Naive thymus-derived CD8-positive, alpha-beta T cell (primary cell): Measurements from ENCODE around the gene GPD1L. TPM values are rescaled to one million over a fixed set of nuclear protein-coding genes. Genes with fewer than 3 reads are reported as not detected.
A peak's percentile ranks its signal among the peaks of the same experiment; 100 is the strongest.
"Not testable (repeated sequence)": the region's sequence is repeated elsewhere in the genome, so short reads cannot be mapped to it uniquely, and the experiment has no call there.

Source experiments
- ATAC-seq, 2 donors: fragments of 150-1000 bp; cut with Tn5 transposase in 1 of 2; sonication (Bioruptor Pico), chemical (Tn5 transposase) in 1 of 2; 1 replicate in 1 of 2; 2 replicates in 1 of 2; pipeline ENCODE4 v1.10.0; 2021; ENCODE audit warnings: mild to moderate bottlenecking in 2 of 2, moderate library complexity in 2 of 2
- POLR2A ChIA-PET: fragments of 350-600 bp; sonication (Branson Sonifier 250); formaldehyde crosslinking; loops from one replicate; lab custom pipeline; 2021; ENCODE audit warnings: antibody characterized with exemption; lab: Charles Lee
- DNase-seq, 10 donors: peaks; one replicate each; pipeline versions ENCODE4 v3.0.0 to v3.0.0-alpha.2; 2020 to 2022
- H3K27ac Mint-ChIP-seq, 10 donors: one replicate each; pipeline ENCODE4 v1.8.0; 2020 to 2022; ENCODE audit warnings: mild to moderate bottlenecking in 10 of 10, mixed read lengths in 10 of 10, moderate library complexity in 4 of 10, inconsistent platforms in 1 of 10
- H3K27me3 Mint-ChIP-seq, 5 donors: one replicate each; pipeline ENCODE4 v1.8.0; 2021 to 2022; ENCODE audit warnings: mixed read lengths in 5 of 5
- H3K36me3 Mint-ChIP-seq, 3 donors: one replicate each; pipeline ENCODE4 v1.8.0; 2020 to 2022; ENCODE audit warnings: mixed read lengths in 3 of 3, mild to moderate bottlenecking in 2 of 3, inconsistent platforms in 1 of 3
- H3K4me1 Mint-ChIP-seq, 4 donors: one replicate each; pipeline ENCODE4 v1.8.0; 2021 to 2022; ENCODE audit warnings: mixed read lengths in 4 of 4
- H3K4me3 Mint-ChIP-seq, 10 donors: one replicate each; pipeline ENCODE4 v1.8.0; 2020 to 2022; ENCODE audit warnings: mild to moderate bottlenecking in 10 of 10, mixed read lengths in 10 of 10, moderate library complexity in 6 of 10, inconsistent platforms in 1 of 10
- H3K9me3 Mint-ChIP-seq, 9 donors: one replicate each; pipeline ENCODE4 v1.8.0; 2020 to 2022; ENCODE audit warnings: mixed read lengths in 9 of 9, mild to moderate bottlenecking in 3 of 9, inconsistent platforms in 1 of 9, moderate library complexity in 1 of 9
- polyA plus RNA-seq, 3 donors: library from polyadenylated mRNA; unstranded; fragments of 300-500 nt; fragmentation: Illumina TruSeq; gene quantifications; one replicate each; pipeline ENCODE4 v1.2.3, GENCODE V29; 2021
- total RNA-seq, 8 experiments: library from RNA in 2 of 8; stranded (reverse) in 2 of 8; gene quantifications; one replicate each; pipeline ENCODE4 v1.2.3 and lab custom pipeline; 2021 to 2026

The GPD1L gene
- total and polyA plus RNA-seq, 5 experiments from 2014 or later = 8.0 to 20.5 (median 10.4) TPM

- Mint-ChIP-seq H3K27ac (no peak overlapping the region), H3K4me3 (peak overlapping the region in 1 of 10 donors; percentile 3), H3K27me3 (no peaks in the 10 kb centered on the region), H3K9me3 (peaks cover 0 to 3% (median 0%) of the 10 kb centered on the region in 9 donors), H3K36me3 (no peaks in the 10 kb centered on the region), H3K4me1 (peaks cover 18 to 52% (median 49%) of the 10 kb centered on the region in 4 donors)
- DNase-seq = no peak
- POLR2A ChIA-PET = no interaction called here
- ATAC-seq = no peak
These were observed 2.8 kb downstream of the GPD1L start for GRCh38 chr3:32109256-32109655.

GRCh38 chr3:32110233-32110760 is 3.9 kb downstream of the GPD1L start:
- peaks cover 22 to 62% (median 59%) of the 10 kb centered on the region in 4 donors for H3K4me1 Mint-ChIP-seq
- POLR2A ChIA-PET = no interaction called here
- no peak for ATAC-seq
- no peak for DNase-seq
- H3K36me3 Mint-ChIP-seq = no peaks in the 10 kb centered on the region
- peaks cover 0 to 6% (median 4%) of the 10 kb centered on the region in 9 donors for H3K9me3 Mint-ChIP-seq
- H3K27ac Mint-ChIP-seq = peak overlapping the region in 1 of 10 donors; percentile 38
- H3K27me3 Mint-ChIP-seq = peaks cover 0 to 1% (median 0%) of the 10 kb centered on the region in 5 donors
- H3K4me3 Mint-ChIP-seq = no peak overlapping the region

- Mint-ChIP-seq H3K27ac (peak overlapping the region in 4 of 10 donors; percentile 9 to 82 (median 22)), H3K36me3 (no peaks in the 10 kb centered on the region), H3K27me3 (peaks cover 0 to 1% (median 0%) of the 10 kb centered on the region in 5 donors), H3K9me3 (peaks cover 0 to 7% (median 5%) of the 10 kb centered on the region in 9 donors), H3K4me3 (peak overlapping the region in 1 of 10 donors; percentile 31), H3K4me1 (peaks cover 21 to 72% (median 62%) of the 10 kb centered on the region in 4 donors)
- no peak for DNase-seq
- POLR2A ChIA-PET = no interaction called here
- no peak for ATAC-seq
These were observed 5.1 kb downstream of the GPD1L start for GRCh38 chr3:32111560-32111959.

GRCh38 chr3:32113566-32113965 is 7.1 kb downstream of the GPD1L start:
- H3K4me1 Mint-ChIP-seq = peaks cover 20 to 72% (median 62%) of the 10 kb centered on the region in 4 donors
- no peak for ATAC-seq

GRCh38 chr3:32113981-32114545 is 7.6 kb downstream of the GPD1L start:
- DNase-seq (no peak), ATAC-seq (no peak)
- peaks cover 22 to 72% (median 66%) of the 10 kb centered on the region in 4 donors for H3K4me1 Mint-ChIP-seq
- H3K27ac Mint-ChIP-seq = peak overlapping the region; percentile 82 to 95 (median 92)
- peak overlapping the region; percentile 67 to 87 (median 82) for H3K4me3 Mint-ChIP-seq
- peaks cover 0 to 1% (median 0%) of the 10 kb centered on the region in 5 donors for H3K27me3 Mint-ChIP-seq
- POLR2A ChIA-PET = interaction anchor here (1.2 to 1.5 kb wide), 3 partner anchors 8 to 92 kb away, joined by 3 to 13 read pairs (median 3); partner anchors contain the start of gene GPD1L
- H3K9me3 Mint-ChIP-seq = peaks cover 0 to 7% (median 5%) of the 10 kb centered on the region in 9 donors
- H3K36me3 Mint-ChIP-seq = no peaks in the 10 kb centered on the region

More at GRCh38 chr3:32113566-32113965, 7.1 kb downstream of the GPD1L start:
- peak overlapping the region in 9 of 10 donors; percentile 12 to 95 (median 91) for H3K27ac Mint-ChIP-seq
- H3K36me3 Mint-ChIP-seq = no peaks in the 10 kb centered on the region
- H3K4me3 Mint-ChIP-seq = peak overlapping the region in 5 of 10 donors; percentile 41 to 82 (median 70)
- H3K27me3 Mint-ChIP-seq = peaks cover 0 to 1% (median 0%) of the 10 kb centered on the region in 5 donors
- POLR2A ChIA-PET = interaction anchor here (1.2 kb wide), 1 partner anchor 91 kb away, joined by 3 read pairs; no protein-coding TSS in a partner anchor
- DNase-seq = no peak
- H3K9me3 Mint-ChIP-seq = peaks cover 0 to 7% (median 5%) of the 10 kb centered on the region in 9 donors

GRCh38 chr3:32114546-32115386 is 8.3 kb downstream of the GPD1L start:
- DNase-seq (peak; percentile 32 to 91 (median 80)), ATAC-seq (peak; percentile 73 to 74)
- not testable (repeated sequence) for H3K36me3 Mint-ChIP-seq, H3K27me3 Mint-ChIP-seq, H3K9me3 Mint-ChIP-seq
- peak overlapping the region; percentile 82 to 95 (median 92) for H3K27ac Mint-ChIP-seq
- POLR2A ChIA-PET = interaction anchor here (0.6 to 1.5 kb wide), 4 partner anchors 8 to 264 kb away, joined by 3 to 13 read pairs (median 3); partner anchors contain the start of gene GPD1L
- H3K4me1 Mint-ChIP-seq = peaks cover 25 to 74% (median 67%) of the 10 kb centered on the region in 4 donors
- H3K4me3 Mint-ChIP-seq = peak overlapping the region; percentile 67 to 87 (median 82)

- no peak for ATAC-seq
- POLR2A ChIA-PET = no interaction called here
- no peak for DNase-seq
- Mint-ChIP-seq H3K4me1 (peaks cover 30 to 67% (median 66%) of the 10 kb centered on the region in 4 donors), H3K27ac (no peak overlapping the region), H3K9me3 (peaks cover 0 to 7% (median 5%) of the 10 kb centered on the region in 9 donors), H3K27me3 (peaks cover 0 to 14% (median 0%) of the 10 kb centered on the region in 5 donors), H3K36me3 (no peaks in the 10 kb centered on the region), H3K4me3 (no peak overlapping the region)
These were observed 10.9 kb downstream of the GPD1L start for GRCh38 chr3:32117320-32117719.

GRCh38 chr3:32118215-32118614 is 11.8 kb downstream of the GPD1L start:
- Mint-ChIP-seq H3K27ac (no peak overlapping the region), H3K4me1 (peaks cover 30 to 65% (median 64%) of the 10 kb centered on the region in 4 donors), H3K9me3 (peaks cover 0 to 7% (median 5%) of the 10 kb centered on the region in 9 donors), H3K27me3 (peaks cover 0 to 14% (median 0%) of the 10 kb centered on the region in 5 donors), H3K4me3 (no peak overlapping the region), H3K36me3 (peaks cover 0 to 2% (median 2%) of the 10 kb centered on the region in 3 donors)
- no peak for DNase-seq
- POLR2A ChIA-PET = no interaction called here
- no peak for ATAC-seq

GRCh38 chr3:32120471-32120870 is 14.1 kb downstream of the GPD1L start:
- H3K4me1 Mint-ChIP-seq = peaks cover 30 to 47% (median 44%) of the 10 kb centered on the region in 4 donors
- H3K4me3 Mint-ChIP-seq = peak overlapping the region in 2 of 10 donors; percentile 6 to 8
- ATAC-seq (no peak), DNase-seq (no peak)
- H3K36me3 Mint-ChIP-seq = peaks cover 0 to 6% (median 4%) of the 10 kb centered on the region in 3 donors
- POLR2A ChIA-PET = no interaction called here
- no peak overlapping the region for H3K27ac Mint-ChIP-seq
- peaks cover 0 to 14% (median 0%) of the 10 kb centered on the region in 5 donors for H3K27me3 Mint-ChIP-seq
- H3K9me3 Mint-ChIP-seq = no peaks in the 10 kb centered on the region

- H3K27ac Mint-ChIP-seq = no peak overlapping the region
- peaks cover 32 to 48% (median 41%) of the 10 kb centered on the region in 4 donors for H3K4me1 Mint-ChIP-seq
- H3K9me3 Mint-ChIP-seq = no peaks in the 10 kb centered on the region
- ATAC-seq (no peak), DNase-seq (no peak)
- H3K4me3 Mint-ChIP-seq = no peak overlapping the region
- H3K36me3 Mint-ChIP-seq = peaks cover 0 to 6% (median 4%) of the 10 kb centered on the region in 3 donors
- peaks cover 0 to 14% (median 0%) of the 10 kb centered on the region in 5 donors for H3K27me3 Mint-ChIP-seq
- POLR2A ChIA-PET = no interaction called here
These were observed 14.7 kb downstream of the GPD1L start for GRCh38 chr3:32121137-32121536.

GRCh38 chr3:32123620-32124019 is 17.2 kb downstream of the GPD1L start:
- no peak overlapping the region for H3K4me3 Mint-ChIP-seq
- ATAC-seq (no peak), DNase-seq (no peak)
- peaks cover 0 to 17% (median 6%) of the 10 kb centered on the region in 3 donors for H3K36me3 Mint-ChIP-seq
- H3K9me3 Mint-ChIP-seq = no peaks in the 10 kb centered on the region
- POLR2A ChIA-PET = no interaction called here
- H3K4me1 Mint-ChIP-seq = peaks cover 27 to 43% (median 31%) of the 10 kb centered on the region in 4 donors
- H3K27ac Mint-ChIP-seq = no peak overlapping the region
- H3K27me3 Mint-ChIP-seq = peaks cover 0 to 14% (median 0%) of the 10 kb centered on the region in 5 donors

GRCh38 chr3:32125012-32125411 is 18.6 kb downstream of the GPD1L start:
- peaks cover 0 to 9% (median 0%) of the 10 kb centered on the region in 5 donors for H3K27me3 Mint-ChIP-seq
- H3K27ac Mint-ChIP-seq = no peak overlapping the region
- H3K9me3 Mint-ChIP-seq = no peaks in the 10 kb centered on the region
- DNase-seq = no peak
- peaks cover 3 to 31% (median 13%) of the 10 kb centered on the region in 3 donors for H3K36me3 Mint-ChIP-seq
- ATAC-seq = no peak
- peaks cover 16 to 37% (median 24%) of the 10 kb centered on the region in 4 donors for H3K4me1 Mint-ChIP-seq
- no peak overlapping the region for H3K4me3 Mint-ChIP-seq
- POLR2A ChIA-PET = no interaction called here
